Body of pancreas (tissue), 4 donors: Measurements from ENCODE around the gene GAGE12D.
"Not testable (repeated sequence)": the region's sequence is repeated elsewhere in the genome, so short reads cannot be mapped to it uniquely, and the experiment has no call there.

Experiments
- CTCF ChIP-seq, 7 experiments: fragments of 450-650 bp in 4 of 7; fragments of 200-600 bp in 3 of 7; sonication (generic) in 3 of 7; IDR thresholded peaks; one replicate each; pipeline ENCODE4 v1.5.1; 2016 to 2019; ENCODE audit warnings: antibody characterized with exemption in 7 of 7
- POLR2A ChIP-seq, 3 donors: fragments of 450-650 bp; IDR thresholded peaks; one replicate each; pipeline ENCODE4 v1.6.1; 2016; ENCODE audit warnings: antibody characterized with exemption in 3 of 3, mild to moderate bottlenecking in 2 of 3

GRCh38 chrX:49590488-49590887, 49.0 kb downstream of the GAGE12D start:
- not testable (repeated sequence) for TF ChIP-seq CTCF, POLR2A (IDR thresholded peaks at IDR 0.05)
